Activated naive CD4-positive, alpha-beta T cell treated with Interleukin-2 at 50 U/mL for 16 hours (primary cell): ENCODE results near the gene STIP1.

Experiments used
- DNase-seq: peaks from one replicate; pipeline ENCODE4 v3.0.0-alpha.2; 2020

The STIP1 gene

GRCh38 chr11:64253043-64253442 is 67.1 kb downstream of the STIP1 start:
- DNase-seq = no peak

DNA sequence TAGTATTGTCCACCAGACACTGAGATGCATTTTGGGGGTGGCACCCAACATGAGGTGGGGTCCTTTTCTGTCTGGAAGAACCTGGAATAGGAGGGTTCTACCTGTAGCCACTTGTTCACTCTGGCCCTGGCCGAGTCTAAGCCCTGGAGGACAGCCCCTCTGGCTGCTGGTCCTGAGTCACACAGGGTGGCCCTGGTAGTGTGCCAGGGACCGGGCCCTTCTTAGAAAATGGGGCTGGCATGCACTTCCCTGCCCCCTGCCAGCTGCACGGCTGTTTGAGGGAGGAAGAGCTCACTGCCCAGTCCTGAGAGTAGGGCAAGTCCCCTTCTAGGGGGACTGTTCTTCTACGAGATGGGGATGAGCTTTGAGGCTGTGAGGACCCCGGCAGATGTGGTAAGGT is 67.5 kb downstream of the STIP1 start:
- DNase-seq = no peak
